Psoas muscle (tissue), 8 donors: ENCODE results near the gene SPACA4. TPM values are rescaled to one million over a fixed set of nuclear protein-coding genes. Genes with fewer than 3 reads are reported as not detected.

Source experiments
- ATAC-seq, 4 donors: fragments of 200-7000 bp; cut with Tn5 transposase; one replicate each; pipeline ENCODE4 v1.9.1; 2020; ENCODE audit warnings: moderate library complexity in 3 of 4, mild to moderate bottlenecking in 2 of 4
- DNase-seq, 2 donors: peaks; one replicate each; pipeline ENCODE4 v3.0.0-alpha.2; 2020
- H3K27ac ChIP-seq: fragments of 200-600 bp; one replicate; pipeline ENCODE4 v1.8.0; 2022
- H3K27me3 ChIP-seq, 3 donors: fragments of 200-600 bp in 1 of 3; one replicate each; pipeline versions ENCODE4 v1.6.1 to v1.8.0; 2013 to 2022; ENCODE audit warnings: low read length in 2 of 3, mild to moderate bottlenecking in 2 of 3, moderate library complexity in 1 of 3; ENCODE audit not compliant: insufficient read depth in 3 of 3
- H3K36me3 ChIP-seq, 2 donors: fragments of 200-600 bp in 1 of 2; one replicate each; pipeline versions ENCODE4 v1.6.1 to v1.8.0; 2013 to 2022; ENCODE audit warnings: low read depth in 1 of 2, mild to moderate bottlenecking in 1 of 2, moderate library complexity in 1 of 2; ENCODE audit not compliant: insufficient read depth in 1 of 2
- H3K4me1 ChIP-seq: fragments of 200-600 bp; one replicate; pipeline ENCODE4 v1.8.0; 2022
- H3K4me3 ChIP-seq: fragments of 200-600 bp; one replicate; pipeline ENCODE4 v1.8.0; 2022; ENCODE audit warnings: mild to moderate bottlenecking
- H3K9me3 ChIP-seq: fragments of 200-600 bp; one replicate; pipeline ENCODE4 v1.8.0; 2022
- CTCF ChIP-seq: fragments of 200-600 bp; IDR thresholded peaks from one replicate; pipeline ENCODE4 v1.8.0; 2022; ENCODE audit warnings: antibody characterized with exemption
- WGBS, 3 donors: extraction: QIAGEN DNeasy Blood & Tissue Kit; methylation state at CpG; one replicate each; pipeline versions ENCODE4 v1.1.6 to v1.1.7; 2013; 5-methylcytosine and 5-hydroxymethylcytosine counted together
- intact Hi-C, 2 donors: fragments of 100-400 bp; cut with DNase I; formaldehyde crosslinking; loops; one replicate each; pipeline versions ENCODE4 v1.11.0 to v1.14.2; 2022
- polyA plus RNA-seq, 3 donors: library from polyadenylated mRNA; stranded (reverse); fragments of 200-250 nt; gene quantifications; one replicate each; pipeline ENCODE4 v1.2.3, GENCODE V29; 2013
- total RNA-seq, 4 donors: library from RNA; stranded (reverse); fragmentation: NEBNext Ultra II Directional in 2 of 4; extraction: Animal tissue kit (Norgen Biotek cat#: 25700) in 2 of 4; gene quantifications; one replicate each; pipeline versions ENCODE4 v1.2.1 to v1.2.4, GENCODE V29; 2021 to 2023
- donor health status: healthy with polysubstance abuse.
- donor health status: DM: no; HTN: no; CAD: no; lungs with moderate emphysema.
- donor health status: Bipolar disorder and iron deficiency.
- donor health status: healthy.
- donor health status: DM: yes; HTN: yes; CAD: no.
- donor health status: DM: no; HTN: no; CAD: no.
- donor health status: DM: no; HTN: no; CAD: no.
- donor health status: DM: yes; HTN: yes; CAD: no.

Gene SPACA4
- total and polyA plus RNA-seq, 7 donors = not detected

- no peak for TF ChIP-seq CTCF
Observed at GRCh38 chr19:48613024-48613851, 6.7 kb downstream of the SPACA4 start.

GRCh38 chr19:48613852-48614435 is 7.4 kb downstream of the SPACA4 start:
- H3K27me3 ChIP-seq = no peaks in the 10 kb centered on the region
- peaks cover 8 to 32% of the 10 kb centered on the region in 2 donors for H3K36me3 ChIP-seq
- DNase-seq = no peak
- H3K4me1 ChIP-seq = peaks cover 33% of the 10 kb centered on the region
- peak; percentile 0 to 2 (median 2) for ATAC-seq
- H3K9me3 ChIP-seq = no peaks in the 10 kb centered on the region
- H3K27ac ChIP-seq = peak overlapping the region; percentile 85
- TF ChIP-seq CTCF = no peak
- WGBS, 3 donors = 35 to 46% (median 37%) methylated on average over 13 of the region's 13 CpGs
- H3K4me3 ChIP-seq = no peak overlapping the region
- intact Hi-C loops = no loop called here

More at GRCh38 chr19:48613024-48613851, 6.7 kb downstream of the SPACA4 start:
- WGBS, 3 donors = 26 to 31% (median 28%) methylated on average over 38 to 39 of the region's 39 CpGs
- Histone ChIP-seq H3K36me3 (peaks cover 8 to 32% of the 10 kb centered on the region in 2 donors), H3K27me3 (no peaks in the 10 kb centered on the region), H3K4me1 (peaks cover 32% of the 10 kb centered on the region), H3K4me3 (peak overlapping the region; percentile 35), H3K9me3 (no peaks in the 10 kb centered on the region), H3K27ac (peak overlapping the region; percentile 85)
- intact Hi-C loops = no loop called here
- peak; percentile 67 to 86 for DNase-seq
- ATAC-seq = peak; percentile 77 to 83 (median 79)

- WGBS, 3 donors = 48 to 60% (median 54%) methylated on average over 28 to 31 of the region's 31 CpGs
- H3K27me3 ChIP-seq = no peaks in the 10 kb centered on the region
- intact Hi-C loops = no loop called here
- peak in 1 of 2 donors; percentile 54 for DNase-seq
- peaks cover 8 to 32% of the 10 kb centered on the region in 2 donors for H3K36me3 ChIP-seq
- ATAC-seq = no peak
- no peaks in the 10 kb centered on the region for H3K9me3 ChIP-seq
- H3K4me1 ChIP-seq = peaks cover 33% of the 10 kb centered on the region
- H3K4me3 ChIP-seq = no peak within 1 kb of the TSS
- no peak for TF ChIP-seq CTCF
- H3K27ac ChIP-seq = peak within 1 kb of the TSS; percentile 85
Observed at GRCh38 chr19:48614436-48615230, 8.1 kb downstream of the SPACA4 start, which contains the start of gene FAM83E. Gene FAM83E, minus strand, starts transcription at chr19:48615076. Its CDS starts 1,704 bp downstream, at chr19:48613372.

GRCh38 chr19:48615231-48616040 is 8.9 kb downstream of the SPACA4 start:
- peaks cover 8 to 32% of the 10 kb centered on the region in 2 donors for H3K36me3 ChIP-seq
- intact Hi-C loops = no loop called here
- no peaks in the 10 kb centered on the region for H3K27me3 ChIP-seq
- H3K9me3 ChIP-seq = no peaks in the 10 kb centered on the region
- no peak for TF ChIP-seq CTCF
- ATAC-seq (no peak), DNase-seq (no peak)
- WGBS, 3 donors = 70 to 74% (median 72%) methylated on average over 19 of the region's 19 CpGs
- H3K4me1 ChIP-seq = peaks cover 37% of the 10 kb centered on the region
- H3K27ac ChIP-seq = no peak overlapping the region
- no peak overlapping the region for H3K4me3 ChIP-seq
